WTC11 (cell line): ENCODE data around the gene SPINK1. TPM values are rescaled to one million over a fixed set of nuclear protein-coding genes. Genes with fewer than 3 reads are reported as not detected.

Source experiments
- ATAC-seq: fragments of 200-7000 bp; cut with Tn5 transposase; 2 replicates; pipeline ENCODE4 v1.10.0; 2021; ENCODE audit warnings: mild to moderate bottlenecking, moderate library complexity
- CTCF ChIA-PET: fragments of 300-600 bp; sonication (Branson Sonifier 250); formaldehyde crosslinking; loops from one replicate; lab custom pipeline; 2021; ENCODE audit warnings: antibody characterized with exemption; lab: Charles Lee
- POLR2A ChIA-PET: fragments of 350-600 bp; sonication (Branson Sonifier 250); formaldehyde crosslinking; loops from one replicate; lab custom pipeline; 2021; ENCODE audit warnings: antibody characterized with exemption; lab: Charles Lee
- DNase-seq: peaks from one replicate; pipeline ENCODE4 v3.0.0; 2021; ENCODE audit warnings: low spot score
- H3K27ac Mint-ChIP-seq: 2 replicates; pipeline ENCODE4 v1.8.0; 2021; ENCODE audit warnings: mixed read lengths
- H3K27me3 Mint-ChIP-seq: 2 replicates; pipeline ENCODE4 v1.8.0; 2021; ENCODE audit warnings: low read depth, mild to moderate bottlenecking, moderate library complexity, mixed read lengths
- H3K36me3 Mint-ChIP-seq: 2 replicates; pipeline ENCODE4 v1.8.0; 2021; ENCODE audit warnings: mixed read lengths
- H3K4me1 Mint-ChIP-seq: 2 replicates; pipeline ENCODE4 v1.8.0; 2022; ENCODE audit warnings: mixed read lengths
- H3K4me3 Mint-ChIP-seq: 2 replicates; pipeline ENCODE4 v1.8.0; 2021; ENCODE audit warnings: mild to moderate bottlenecking, moderate library complexity, mixed read lengths
- H3K9me3 Mint-ChIP-seq: 2 replicates; pipeline ENCODE4 v1.8.0; 2021; ENCODE audit warnings: mixed read lengths
- ARID4B ChIP-seq: sonication (generic); formaldehyde crosslinking; IDR thresholded peaks from 2 replicates; pipeline ENCODE4 v1.8.0; 2023; ENCODE audit warnings: missing genetic modification reagents, mild to moderate bottlenecking, borderline replicate concordance
- CREM ChIP-seq: sonication (generic); formaldehyde crosslinking; IDR thresholded peaks from 2 replicates; pipeline ENCODE4 v1.8.1; 2022; ENCODE audit warnings: mild to moderate bottlenecking, missing genetic modification reagents, moderate library complexity
- CTCF ChIP-seq: fragments of 200-600 bp; IDR thresholded peaks from 2 replicates; pipeline ENCODE4 v1.8.0; 2022; ENCODE audit warnings: antibody characterized with exemption
- EMX1 ChIP-seq: fragments of 250-450 bp; sonication (Bioruptor Pico); IDR thresholded peaks from 2 replicates; pipeline ENCODE4 v1.8.0; 2021; ENCODE audit warnings: mild to moderate bottlenecking
- FOXK1 ChIP-seq: sonication (generic); formaldehyde crosslinking; IDR thresholded peaks from 2 replicates; pipeline ENCODE4 v1.8.0; 2022; ENCODE audit warnings: mild to moderate bottlenecking, moderate library complexity, missing genetic modification reagents
- GRHL2 ChIP-seq: fragments of 250-450 bp; sonication (Bioruptor Pico); IDR thresholded peaks from 2 replicates; pipeline ENCODE4 v1.8.0; 2022; ENCODE audit warnings: mild to moderate bottlenecking, moderate library complexity; ENCODE audit not compliant: insufficient replicate concordance, severe bottlenecking
- NFATC4 ChIP-seq: fragments of 250-450 bp; sonication (Bioruptor Pico); IDR thresholded peaks from 2 replicates; pipeline ENCODE4 v1.9.0; 2021; ENCODE audit warnings: mild to moderate bottlenecking
- NR1H2 ChIP-seq: sonication (generic); formaldehyde crosslinking; IDR thresholded peaks from 2 replicates; pipeline ENCODE4 v1.9.0; 2021; ENCODE audit warnings: mild to moderate bottlenecking, moderate library complexity, missing genetic modification reagents
- NR3C1 ChIP-seq: sonication (generic); formaldehyde crosslinking; conservative IDR thresholded peaks from 2 replicates; pipeline ENCODE4 v1.8.1; 2023; ENCODE audit warnings: low read depth, mild to moderate bottlenecking, missing genetic modification reagents
- ZMAT4 ChIP-seq: fragments of 250-450 bp; sonication (Bioruptor Pico); IDR thresholded peaks from 2 replicates; pipeline ENCODE4 v1.9.0; 2021; ENCODE audit warnings: mild to moderate bottlenecking
- ZNF121 ChIP-seq: sonication (generic); formaldehyde crosslinking; IDR thresholded peaks from 2 replicates; pipeline ENCODE4 v1.8.0; 2023; ENCODE audit warnings: missing genetic modification reagents
- ZSCAN18 ChIP-seq: fragments of 250-450 bp; sonication (Bioruptor Pico); IDR thresholded peaks from 2 replicates; pipeline ENCODE4 v2.1.2; 2022; ENCODE audit warnings: mild to moderate bottlenecking, moderate library complexity
- total RNA-seq: library from RNA; stranded (reverse); gene quantifications from 3 replicates; pipeline ENCODE4 v1.2.3, GENCODE V29; 2021
- TF ChIP-seq, protein P1 (sequence below): sonication (generic); formaldehyde crosslinking; IDR thresholded peaks from 2 replicates; pipeline ENCODE4 v1.8.1; 2023; ENCODE audit warnings: mild to moderate bottlenecking, moderate library complexity, missing genetic modification reagents
- TF ChIP-seq, protein P2 (sequence below): sonication (generic); formaldehyde crosslinking; IDR thresholded peaks from 2 replicates; pipeline ENCODE4 v1.8.0; 2022; ENCODE audit warnings: mild to moderate bottlenecking, missing genetic modification reagents

The SPINK1 gene
- total RNA-seq, 1 experiment from 2014 or later = 5.4 TPM

DNA sequence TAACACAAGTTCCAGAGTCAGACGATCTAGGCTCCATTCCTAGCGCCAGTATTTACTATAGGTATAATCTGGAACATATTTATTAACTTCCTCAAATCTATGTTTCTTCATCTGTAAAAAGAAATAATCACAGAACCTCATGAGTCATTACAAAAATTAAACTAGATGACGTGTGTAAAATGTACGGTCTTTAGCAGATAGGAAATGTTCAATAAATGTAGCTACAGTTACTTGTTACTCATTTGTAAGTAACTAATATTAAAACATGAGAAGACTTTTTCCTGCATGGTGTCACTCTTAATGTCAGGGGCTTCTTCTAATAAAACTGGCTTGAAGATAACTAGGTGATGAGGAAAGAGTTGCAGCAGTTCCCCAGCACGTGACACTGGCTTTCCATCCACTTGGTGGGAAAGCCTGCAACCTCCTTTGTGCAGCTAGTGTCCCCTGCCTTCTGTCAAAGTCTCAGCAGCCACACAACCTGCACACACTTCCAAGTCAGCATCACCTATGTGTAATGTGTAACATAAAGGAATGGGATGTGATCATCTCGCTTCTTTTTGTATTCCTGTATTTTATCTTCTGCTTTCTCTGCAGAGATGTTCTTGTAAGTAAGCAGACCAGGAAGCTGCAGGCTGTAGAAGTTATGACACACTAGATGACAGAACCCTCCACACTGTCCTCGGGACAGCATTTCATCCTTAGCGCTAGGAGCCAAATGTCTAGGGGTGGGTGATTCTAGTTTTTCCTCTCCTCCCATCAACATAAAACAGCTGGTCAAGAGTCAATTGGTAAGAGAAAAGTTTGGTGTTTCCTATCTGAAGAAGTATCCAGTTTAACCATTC is 47.1 kb downstream of the SPINK1 start:
- no peak for TF ChIP-seq ARID4B (CRISPR knock-in tag)
- TF ChIP-seq EMX1 (CRISPR knock-in tag) = no peak
- TF ChIP-seq ZMAT4 (CRISPR knock-in tag) = no peak
- no peak for TF ChIP-seq ZNF121
- no peak for TF ChIP-seq GRHL2 (CRISPR knock-in tag)
- TF ChIP-seq, protein P1, sequence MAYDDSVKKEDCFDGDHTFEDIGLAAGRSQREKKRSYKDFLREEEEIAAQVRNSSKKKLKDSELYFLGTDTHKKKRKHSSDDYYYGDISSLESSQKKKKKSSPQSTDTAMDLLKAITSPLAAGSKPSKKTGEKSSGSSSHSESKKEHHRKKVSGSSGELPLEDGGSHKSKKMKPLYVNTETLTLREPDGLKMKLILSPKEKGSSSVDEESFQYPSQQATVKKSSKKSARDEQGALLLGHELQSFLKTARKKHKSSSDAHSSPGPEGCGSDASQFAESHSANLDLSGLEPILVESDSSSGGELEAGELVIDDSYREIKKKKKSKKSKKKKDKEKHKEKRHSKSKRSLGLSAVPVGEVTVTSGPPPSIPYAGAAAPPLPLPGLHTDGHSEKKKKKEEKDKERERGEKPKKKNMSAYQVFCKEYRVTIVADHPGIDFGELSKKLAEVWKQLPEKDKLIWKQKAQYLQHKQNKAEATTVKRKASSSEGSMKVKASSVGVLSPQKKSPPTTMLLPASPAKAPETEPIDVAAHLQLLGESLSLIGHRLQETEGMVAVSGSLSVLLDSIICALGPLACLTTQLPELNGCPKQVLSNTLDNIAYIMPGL (CRISPR knock-in tag) = no peak
- TF ChIP-seq ZSCAN18 (CRISPR knock-in tag) = no peak
- no peak for TF ChIP-seq CREM (CRISPR knock-in tag)
- TF ChIP-seq CTCF = no peak
- no peak for TF ChIP-seq NR3C1 (CRISPR knock-in tag)
- TF ChIP-seq, protein P2, sequence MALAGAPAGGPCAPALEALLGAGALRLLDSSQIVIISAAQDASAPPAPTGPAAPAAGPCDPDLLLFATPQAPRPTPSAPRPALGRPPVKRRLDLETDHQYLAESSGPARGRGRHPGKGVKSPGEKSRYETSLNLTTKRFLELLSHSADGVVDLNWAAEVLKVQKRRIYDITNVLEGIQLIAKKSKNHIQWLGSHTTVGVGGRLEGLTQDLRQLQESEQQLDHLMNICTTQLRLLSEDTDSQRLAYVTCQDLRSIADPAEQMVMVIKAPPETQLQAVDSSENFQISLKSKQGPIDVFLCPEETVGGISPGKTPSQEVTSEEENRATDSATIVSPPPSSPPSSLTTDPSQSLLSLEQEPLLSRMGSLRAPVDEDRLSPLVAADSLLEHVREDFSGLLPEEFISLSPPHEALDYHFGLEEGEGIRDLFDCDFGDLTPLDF = no peak
- TF ChIP-seq NR1H2 (CRISPR knock-in tag) = no peak
- TF ChIP-seq NFATC4 (CRISPR knock-in tag) = no peak
- TF ChIP-seq FOXK1 (CRISPR knock-in tag) = no peak
- TF ChIP-seq, all 79 proteins: peak for 0
- DNase-seq (no peak), ATAC-seq (no peak)
- ChIA-PET CTCF (no interaction called here), POLR2A (interaction anchor here (0.8 kb wide), 1 partner anchor 55 kb away, joined by 3 read pairs; no protein-coding TSS in a partner anchor)
- H3K4me1 Mint-ChIP-seq = peaks cover 33% of the 10 kb centered on the region
- no peaks in the 10 kb centered on the region for H3K9me3 Mint-ChIP-seq
- no peaks in the 10 kb centered on the region for H3K27me3 Mint-ChIP-seq
- H3K4me3 Mint-ChIP-seq = no peak overlapping the region
- no peak overlapping the region for H3K27ac Mint-ChIP-seq
- H3K36me3 Mint-ChIP-seq = no peaks in the 10 kb centered on the region
